ENCODE results near the gene CCDC88B.

CCDC88B gene

GRCh38 chr11:64339754-64340408, at the start of gene CCDC88B:
Gene CCDC88B (plus strand): TSS chr11:64340204. CDS start chr11:64340267, 63 bp downstream.
- DNase-seq: peak; percentile 83

- DNase-seq: no peak
Measured at GRCh38 chr11:64290352-64291261, 49.4 kb upstream of the CCDC88B start.

GRCh38 chr11:64291262-64291751, 48.7 kb upstream of the CCDC88B start, which contains the start of gene KCNK4:
Gene KCNK4 (plus strand): TSS chr11:64291302. CDS start chr11:64293019, 1,717 bp downstream.
- DNase-seq: no peak

GRCh38 chr11:64291752-64292459, 48.1 kb upstream of the CCDC88B start:
- no peak for DNase-seq

- DNase-seq: no peak
Measured at GRCh38 chr11:64292460-64293254, 47.3 kb upstream of the CCDC88B start.

GRCh38 chr11:64294774-64295173, 45.2 kb upstream of the CCDC88B start:
- no peak for DNase-seq

- no peak for DNase-seq
Measured at GRCh38 chr11:64295760-64296159, 44.2 kb upstream of the CCDC88B start.

- DNase-seq: no peak
Measured at GRCh38 chr11:64296236-64296635, 43.8 kb upstream of the CCDC88B start.

- no peak for DNase-seq
Measured at GRCh38 chr11:64296830-64297698, 42.9 kb upstream of the CCDC88B start.

GRCh38 chr11:64297699-64298358, 42.2 kb upstream of the CCDC88B start:
- DNase-seq: no peak

- no peak for DNase-seq
Measured at GRCh38 chr11:64298966-64299846, 40.8 kb upstream of the CCDC88B start.

- no peak for DNase-seq
Measured at GRCh38 chr11:64299847-64300648, 40.0 kb upstream of the CCDC88B start, which contains the start of gene CATSPERZ. Gene CATSPERZ (plus strand): TSS chr11:64300358. CDS start chr11:64300411, 53 bp downstream.

- DNase-seq: no peak
Measured at GRCh38 chr11:64303109-64304031, 36.6 kb upstream of the CCDC88B start.

GRCh38 chr11:64304032-64304315, 36.0 kb upstream of the CCDC88B start:
- DNase-seq: no peak

GRCh38 chr11:64304316-64305072, 35.5 kb upstream of the CCDC88B start:
- DNase-seq: peak; percentile 93

GRCh38 chr11:64305075-64305690, 34.8 kb upstream of the CCDC88B start, which contains the start of gene ESRRA:
Gene ESRRA (plus strand): TSS chr11:64305524. CDS start chr11:64307180, 1,656 bp downstream.
- DNase-seq: peak; percentile 100

Measured in activated CD4-positive, CD25-positive, alpha-beta regulatory T cell treated with anti-CD3 and anti-CD28 coated beads, Interleukin-2, amount 50 U/mL, for 72 hours (primary cell).